Right atrium auricular region (tissue), 2 donors: ENCODE data around the gene TOP3B. TPM values are rescaled to one million over a fixed set of nuclear protein-coding genes. Genes with fewer than 3 reads are reported as not detected.

Source experiments
- DNase-seq: peaks from one replicate; pipeline ENCODE4 v3.0.0-alpha.2; 2019; ENCODE audit warnings: low spot score
- H3K27ac ChIP-seq, 2 donors: fragments of 200-600 bp; sonication (generic); 1 replicate in 1 of 2; 2 replicates in 1 of 2; pipeline ENCODE4 v1.5.1; 2016 to 2019
- H3K27me3 ChIP-seq, 2 donors: fragments of 200-600 bp; sonication (generic); one replicate each; pipeline versions ENCODE4 v1.5.1 to v1.6.0; 2017 to 2019
- H3K36me3 ChIP-seq: fragments of 200-600 bp; sonication (generic); one replicate; pipeline ENCODE4 v1.5.1; 2016
- H3K4me1 ChIP-seq, 2 donors: fragments of 200-600 bp; sonication (generic); one replicate each; pipeline versions ENCODE4 v1.5.1 to v1.6.0; 2017 to 2019
- H3K4me3 ChIP-seq, 2 donors: fragments of 200-600 bp; sonication (generic); 1 replicate in 1 of 2; 2 replicates in 1 of 2; pipeline ENCODE4 v1.5.1; 2017 to 2019; ENCODE audit warnings: mild to moderate bottlenecking in 1 of 2, moderate library complexity in 1 of 2
- H3K9me3 ChIP-seq, 2 donors: fragments of 200-600 bp; sonication (generic); one replicate each; pipeline ENCODE4 v1.5.1; 2019
- total RNA-seq, 2 donors: library from RNA; depleted of rRNA; stranded (reverse); fragments of >200 nt; gene quantifications; one replicate each; pipeline ENCODE4 v1.1.0, GENCODE V29; 2016
- TF ChIP-seq, protein P1 (sequence below), 2 donors: fragments of 200-600 bp; sonication (generic); IDR thresholded peaks; one replicate each; pipeline ENCODE4 v1.5.1; 2019; ENCODE audit warnings: antibody characterized with exemption in 2 of 2

TOP3B gene
- total RNA-seq, 2 donors from 2014 or later = 11.5 to 12.3 TPM

DNA sequence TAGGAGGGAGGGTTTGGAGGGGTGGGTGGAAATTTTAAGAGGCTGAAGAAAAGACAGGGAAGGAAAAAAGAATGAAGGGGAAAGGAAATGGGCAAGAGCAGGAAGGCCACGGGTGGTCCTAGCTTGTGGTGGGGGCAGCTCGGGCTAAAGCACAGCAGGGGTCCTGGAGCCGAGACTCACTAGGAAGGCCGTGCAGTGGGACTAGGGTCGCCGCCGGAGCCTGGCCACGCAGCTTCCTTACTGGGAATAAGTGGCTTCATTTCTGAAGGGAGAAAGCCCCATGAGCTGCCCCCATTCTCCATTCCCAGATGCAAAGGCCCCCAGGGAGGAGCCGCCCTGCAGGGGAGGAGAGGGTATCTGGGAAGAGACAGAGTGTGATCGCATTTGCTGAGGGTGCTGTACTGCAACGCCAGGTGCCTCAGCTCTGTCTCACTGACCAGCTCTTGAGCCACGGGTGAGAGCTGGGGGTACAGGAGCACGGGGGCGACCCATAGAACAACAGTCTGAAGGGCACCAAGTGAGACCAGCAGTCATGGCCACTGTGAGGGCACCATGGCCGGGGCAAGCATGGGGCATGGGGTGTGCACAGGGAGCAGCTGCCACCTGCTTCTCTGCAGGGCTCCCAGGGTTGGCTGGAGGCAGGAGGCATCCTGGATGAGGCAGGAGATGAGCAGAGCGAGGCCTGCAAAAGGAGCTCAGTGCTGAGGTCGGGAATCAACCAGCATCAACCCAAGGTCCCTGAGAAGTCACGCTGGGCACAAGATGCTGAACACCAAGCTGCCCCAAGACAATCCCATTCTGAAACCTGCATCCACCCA is 11.6 kb downstream of the TOP3B start:
- DNase-seq = no peak
- H3K9me3 ChIP-seq = no peaks in the 10 kb centered on the region
- no peaks in the 10 kb centered on the region for H3K27me3 ChIP-seq
- no peaks in the 10 kb centered on the region for H3K4me1 ChIP-seq
- H3K36me3 ChIP-seq = peaks cover 74% of the 10 kb centered on the region
- no peak overlapping the region for H3K4me3 ChIP-seq
- H3K27ac ChIP-seq = no peak overlapping the region
- TF ChIP-seq, protein P1, sequence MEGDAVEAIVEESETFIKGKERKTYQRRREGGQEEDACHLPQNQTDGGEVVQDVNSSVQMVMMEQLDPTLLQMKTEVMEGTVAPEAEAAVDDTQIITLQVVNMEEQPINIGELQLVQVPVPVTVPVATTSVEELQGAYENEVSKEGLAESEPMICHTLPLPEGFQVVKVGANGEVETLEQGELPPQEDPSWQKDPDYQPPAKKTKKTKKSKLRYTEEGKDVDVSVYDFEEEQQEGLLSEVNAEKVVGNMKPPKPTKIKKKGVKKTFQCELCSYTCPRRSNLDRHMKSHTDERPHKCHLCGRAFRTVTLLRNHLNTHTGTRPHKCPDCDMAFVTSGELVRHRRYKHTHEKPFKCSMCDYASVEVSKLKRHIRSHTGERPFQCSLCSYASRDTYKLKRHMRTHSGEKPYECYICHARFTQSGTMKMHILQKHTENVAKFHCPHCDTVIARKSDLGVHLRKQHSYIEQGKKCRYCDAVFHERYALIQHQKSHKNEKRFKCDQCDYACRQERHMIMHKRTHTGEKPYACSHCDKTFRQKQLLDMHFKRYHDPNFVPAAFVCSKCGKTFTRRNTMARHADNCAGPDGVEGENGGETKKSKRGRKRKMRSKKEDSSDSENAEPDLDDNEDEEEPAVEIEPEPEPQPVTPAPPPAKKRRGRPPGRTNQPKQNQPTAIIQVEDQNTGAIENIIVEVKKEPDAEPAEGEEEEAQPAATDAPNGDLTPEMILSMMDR (IDR thresholded peaks at IDR 0.05) = no peak

DNA sequence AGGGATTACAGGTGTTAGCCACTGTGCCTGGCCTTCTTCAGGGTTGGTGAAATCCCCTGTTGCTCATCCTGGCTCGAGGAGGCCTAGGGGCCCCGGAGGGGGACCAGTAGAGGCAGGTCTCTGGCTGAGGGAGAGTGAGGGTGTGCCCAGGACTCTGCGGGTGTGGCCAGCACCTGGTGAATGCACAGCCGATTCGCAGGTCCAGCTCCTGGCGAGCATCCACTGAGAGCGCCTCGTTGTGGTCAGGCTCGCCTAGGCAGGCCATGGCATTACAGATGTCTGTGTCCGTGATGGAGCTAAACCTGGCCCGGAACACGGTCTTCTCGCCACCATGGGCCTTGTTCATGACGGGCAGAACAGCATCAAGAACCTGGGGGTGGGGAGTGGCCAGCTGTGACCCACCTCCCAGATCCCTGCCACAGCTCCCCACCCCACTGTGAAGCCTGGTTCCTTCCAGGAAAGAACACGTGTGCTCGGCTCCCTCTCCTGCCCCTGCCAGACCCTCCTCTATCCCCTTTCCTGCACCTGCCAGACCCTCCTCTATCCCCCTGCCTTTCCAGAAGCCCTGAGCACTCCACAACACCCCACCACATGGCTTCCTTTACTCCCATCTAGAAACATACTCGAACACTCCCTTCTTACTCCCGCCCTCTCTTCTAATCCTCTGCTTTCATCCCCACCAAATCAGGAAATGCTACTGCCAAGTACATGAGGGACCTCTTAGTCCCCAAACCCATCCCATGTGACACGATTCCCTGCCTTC is 12.4 kb downstream of the TOP3B start:
- Histone ChIP-seq H3K27ac (no peak overlapping the region), H3K36me3 (peaks cover 81% of the 10 kb centered on the region), H3K9me3 (no peaks in the 10 kb centered on the region), H3K4me3 (no peak overlapping the region), H3K27me3 (no peaks in the 10 kb centered on the region), H3K4me1 (no peaks in the 10 kb centered on the region)
- TF ChIP-seq, protein P1 (IDR thresholded peaks at IDR 0.05) = no peak
- DNase-seq = no peak

DNA sequence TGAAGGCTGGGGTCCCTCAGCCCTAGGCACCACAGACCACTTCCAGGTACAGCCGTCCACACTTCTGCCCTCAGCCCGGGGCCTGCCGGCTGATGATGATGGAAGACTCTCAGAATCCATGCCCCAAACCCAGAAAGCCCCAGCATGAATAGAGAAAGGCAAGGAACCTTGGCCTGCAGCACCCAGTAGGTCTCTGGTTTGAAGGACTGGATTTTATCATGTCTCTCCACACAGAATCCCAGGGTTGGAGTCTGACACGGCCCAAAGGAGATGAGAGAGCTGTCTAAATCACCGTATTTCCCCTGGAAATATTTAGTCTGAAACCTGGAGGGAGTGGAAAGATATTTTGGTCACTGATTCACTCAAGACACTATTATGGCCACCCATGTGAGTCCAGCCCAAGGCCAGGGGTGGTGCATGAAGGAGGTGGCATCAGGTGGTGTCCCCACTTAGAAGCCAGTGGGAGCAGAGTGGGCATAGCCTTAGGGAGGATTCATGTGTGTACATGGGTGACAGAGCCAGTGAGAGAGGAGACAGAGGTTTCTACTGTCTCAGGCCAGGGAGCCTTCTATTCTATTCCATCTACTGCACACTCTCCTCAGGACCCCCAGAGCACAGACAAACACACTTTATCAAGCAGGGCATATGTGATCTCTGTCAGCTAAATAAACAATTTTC is 14.0 kb downstream of the TOP3B start:
- Histone ChIP-seq H3K4me1 (no peaks in the 10 kb centered on the region), H3K36me3 (peaks cover 89% of the 10 kb centered on the region), H3K27me3 (no peaks in the 10 kb centered on the region), H3K4me3 (no peak overlapping the region), H3K9me3 (no peaks in the 10 kb centered on the region), H3K27ac (no peak overlapping the region)
- TF ChIP-seq, protein P1 (IDR thresholded peaks at IDR 0.05) = no peak
- DNase-seq = no peak

DNA sequence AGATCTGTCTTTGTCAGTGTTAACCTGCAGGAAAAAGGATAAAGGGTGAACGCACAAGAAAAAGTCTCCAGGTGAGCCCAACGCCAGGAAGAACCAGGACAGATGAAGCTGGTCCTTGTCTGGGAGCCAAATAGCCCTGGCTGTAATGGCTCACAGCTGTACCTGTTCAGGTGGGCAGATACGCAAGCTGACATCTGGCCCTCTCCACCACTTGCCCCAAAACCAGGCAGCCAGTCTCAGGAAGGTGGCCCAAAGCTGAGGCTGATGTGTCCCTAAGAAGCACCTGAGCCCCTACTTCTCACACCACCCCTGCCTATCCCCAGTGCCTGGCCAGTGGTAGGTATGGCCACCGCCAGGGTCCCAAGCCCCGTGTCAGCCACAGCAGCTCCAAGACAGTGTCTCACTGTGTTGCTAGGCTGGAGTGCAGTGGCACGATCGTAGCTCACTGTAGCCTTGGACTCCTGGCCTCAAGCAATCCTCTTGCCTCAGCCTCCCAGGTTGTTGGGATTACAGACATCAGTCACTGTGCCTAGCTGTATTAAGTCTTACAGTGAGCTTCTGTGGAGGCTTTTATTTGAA is 14.8 kb downstream of the TOP3B start:
- TF ChIP-seq, protein P1 (IDR thresholded peaks at IDR 0.05) = no peak
- H3K27ac ChIP-seq = no peak overlapping the region
- no peaks in the 10 kb centered on the region for H3K4me1 ChIP-seq
- no peak for DNase-seq
- peaks cover 94% of the 10 kb centered on the region for H3K36me3 ChIP-seq
- no peaks in the 10 kb centered on the region for H3K27me3 ChIP-seq
- no peak overlapping the region for H3K4me3 ChIP-seq
- H3K9me3 ChIP-seq = no peaks in the 10 kb centered on the region

DNA sequence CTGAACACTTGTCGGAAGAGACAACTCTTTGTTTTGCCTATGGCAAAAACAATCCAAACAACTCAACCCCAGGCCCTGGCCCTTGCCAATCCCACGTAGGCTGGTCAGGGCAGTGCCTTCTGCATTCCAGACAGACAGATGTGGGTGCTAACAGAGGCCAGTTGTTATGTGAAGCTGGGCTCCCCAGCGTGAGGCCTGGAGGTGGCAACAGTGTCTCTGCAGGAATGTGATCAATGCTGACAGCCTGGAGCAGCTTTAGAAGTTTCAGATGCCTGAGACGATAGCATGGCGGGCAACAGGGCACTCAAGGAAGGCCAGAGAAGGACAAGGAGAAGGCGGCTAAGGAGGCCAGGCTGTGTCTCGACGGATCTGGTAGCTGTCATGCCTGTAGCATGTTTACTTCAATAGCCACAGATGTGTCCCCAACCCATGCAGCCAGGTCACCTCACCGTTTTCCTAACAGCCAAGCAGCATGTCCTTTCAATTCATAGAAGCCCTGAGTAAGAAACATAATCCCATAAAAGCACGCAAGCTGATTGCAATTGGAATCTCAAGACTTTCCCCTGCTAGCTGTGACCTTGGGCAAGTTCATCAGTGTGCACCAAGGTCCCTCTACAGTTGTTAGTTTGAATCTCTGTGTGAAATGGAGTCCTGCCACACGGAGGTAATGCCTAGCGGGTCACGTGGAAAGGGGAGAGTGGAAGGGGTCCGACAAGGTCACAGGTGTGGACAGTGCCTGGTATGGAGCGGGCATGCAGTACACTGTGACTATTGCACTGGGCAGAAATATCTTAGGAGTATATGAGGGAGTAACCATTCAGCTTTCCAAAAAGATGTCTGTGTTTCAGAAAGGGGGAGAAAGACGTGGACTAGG is 15.7 kb downstream of the TOP3B start:
- TF ChIP-seq, protein P1 (IDR thresholded peaks at IDR 0.05) = no peak
- no peak overlapping the region for H3K27ac ChIP-seq
- no peak for DNase-seq

More for the DNA sequence above, 15.7 kb downstream of the TOP3B start:
- no peaks in the 10 kb centered on the region for H3K27me3 ChIP-seq
- H3K4me3 ChIP-seq = no peak overlapping the region
- H3K36me3 ChIP-seq = peaks cover 95% of the 10 kb centered on the region
- H3K9me3 ChIP-seq = no peaks in the 10 kb centered on the region
- H3K4me1 ChIP-seq = no peaks in the 10 kb centered on the region
